Melanocyte of skin (primary cell): Measurements from ENCODE around the gene LCE1C. TPM values are rescaled to one million over a fixed set of nuclear protein-coding genes. Genes with fewer than 3 reads are reported as not detected.

Experiments used
- total RNA-seq, 2 donors: library from RNA; depleted of rRNA; stranded (reverse); fragments of >200 nt; gene quantifications; 2 replicates each; pipeline ENCODE4 v1.2.3, GENCODE V29; 2012

LCE1C gene
- not detected for total RNA-seq

GRCh38 chr1:152806576-152806975, at the start of gene LCE1C:
Gene LCE1C, minus strand, starts transcription at chr1:152806651. Its CDS starts 1,173 bp downstream, at chr1:152805478.

GRCh38 chr1:152842556-152842955, 36.1 kb upstream of the LCE1C start, which contains the start of gene LCE6A:
Gene LCE6A, plus strand, starts transcription at chr1:152842856. Its CDS starts 665 bp downstream, at chr1:152843521.

GRCh38 chr1:152827173-152827572, 20.7 kb upstream of the LCE1C start, which contains the start of gene LCE1A:
Gene LCE1A, plus strand, starts transcription at chr1:152827473. Its CDS starts 0 bp downstream, at chr1:152827473.

GRCh38 chr1:152811671-152812070, 5.2 kb upstream of the LCE1C start, which contains the start of gene LCE1B:
Gene LCE1B, plus strand, starts transcription at chr1:152811971. Its CDS starts 476 bp downstream, at chr1:152812447.

GRCh38 chr1:152796421-152796820, 10.0 kb downstream of the LCE1C start, which contains the start of gene LCE1D:
Gene LCE1D, plus strand, starts transcription at chr1:152796721. Its CDS starts 1,074 bp downstream, at chr1:152797795.

GRCh38 chr1:152786077-152786476, 20.4 kb downstream of the LCE1C start, which contains the start of gene LCE1E:
Gene LCE1E, plus strand, starts transcription at chr1:152786257. Its CDS starts 1,043 bp downstream, at chr1:152787300.

GRCh38 chr1:152774875-152775274, 31.6 kb downstream of the LCE1C start, which contains the start of gene LCE1F:
Gene LCE1F, plus strand, starts transcription at chr1:152775140. Its CDS starts 1,232 bp downstream, at chr1:152776372.

GRCh38 chr1:152757747-152758146, 48.7 kb downstream of the LCE1C start, which contains the start of gene KPRP:
Gene KPRP, plus strand, starts transcription at chr1:152758025. Its CDS starts 1,564 bp downstream, at chr1:152759589.

Other genes starting within 250 kb of the LCE1C start
- not detected for gene LCE3E, start 239.9 kb downstream of the LCE1C start, total RNA-seq
- gene LCE3D, start 226.1 kb downstream of the LCE1C start, total RNA-seq, result not detected
- not detected for gene LCE3C, start 206.4 kb downstream of the LCE1C start, total RNA-seq
- not detected for gene LCE3B, start 192.8 kb downstream of the LCE1C start, total RNA-seq
- not detected for gene LCE3A, start 183.5 kb downstream of the LCE1C start, total RNA-seq
- gene LCE2D, start 143.3 kb downstream of the LCE1C start, total RNA-seq, result not detected
- not detected for gene LCE2C, start 131.4 kb downstream of the LCE1C start, total RNA-seq
- gene LCE2B, start 120.5 kb downstream of the LCE1C start, total RNA-seq, result not detected
- gene LCE2A, start 108.3 kb downstream of the LCE1C start, total RNA-seq, result 1 to 10 TPM in 1 of 2 donors, under 1 TPM in 1; 0.69 to 1.3 TPM
- gene LCE4A, start 98.5 kb downstream of the LCE1C start, total RNA-seq, result not detected
- gene KPRP, start 48.6 kb downstream of the LCE1C start, total RNA-seq, result not detected
- not detected for gene LCE1F, start 31.5 kb downstream of the LCE1C start, total RNA-seq
- not detected for gene LCE1E, start 20.4 kb downstream of the LCE1C start, total RNA-seq
- not detected for gene LCE1D, start 9.9 kb downstream of the LCE1C start, total RNA-seq
- gene LCE1B, start 5.3 kb upstream of the LCE1C start, total RNA-seq, result not detected
- gene LCE1A, start 20.8 kb upstream of the LCE1C start, total RNA-seq, result not detected
- not detected for gene LCE6A, start 36.2 kb upstream of the LCE1C start, total RNA-seq
- gene LCE7A, start 53.3 kb upstream of the LCE1C start, total RNA-seq, result not detected
- not detected for gene SMCP, start 71.7 kb upstream of the LCE1C start, total RNA-seq
- not detected for gene IVL, start 101.9 kb upstream of the LCE1C start, total RNA-seq
- not detected for gene SPRR5, start 140.6 kb upstream of the LCE1C start, total RNA-seq
- not detected for gene SPRR4, start 164.0 kb upstream of the LCE1C start, total RNA-seq
- gene SPRR1A, start 177.4 kb upstream of the LCE1C start, total RNA-seq, result not detected
- gene SPRR3, start 195.1 kb upstream of the LCE1C start, total RNA-seq, result under 1 TPM in 1 of 2 donors, not detected in 1; 0.34 TPM
- not detected for gene SPRR1B, start 224.6 kb upstream of the LCE1C start, total RNA-seq
- gene SPRR2D, start 234.5 kb upstream of the LCE1C start, total RNA-seq, result not detected